Gastroesophageal sphincter (tissue), 4 donors: Measurements from ENCODE around the gene CLCN1. TPM values are rescaled to one million over a fixed set of nuclear protein-coding genes. Genes with fewer than 3 reads are reported as not detected.

ENCODE experiments used
- ATAC-seq: fragments of 150-250 bp; one replicate; pipeline ENCODE4 v1.9.1; 2016; ENCODE audit warnings: mild to moderate bottlenecking, moderate library complexity
- H3K27ac ChIP-seq, 4 donors: fragments of 200-600 bp; sonication (generic) in 3 of 4; 1 replicate in 3 of 4; 2 replicates in 1 of 4; pipeline ENCODE4 v1.5.1; 2016 to 2019
- H3K27me3 ChIP-seq: fragments of 200-600 bp; sonication (generic); one replicate; pipeline ENCODE4 v1.5.1; 2019
- H3K36me3 ChIP-seq, 2 donors: fragments of 200-600 bp; sonication (generic); one replicate each; pipeline ENCODE4 v1.5.1; 2019; ENCODE audit warnings: control low read depth in 1 of 2
- H3K4me1 ChIP-seq, 3 donors: fragments of 200-600 bp; sonication (generic); 1 replicate in 2 of 3; 2 replicates in 1 of 3; pipeline ENCODE4 v1.5.1; 2016 to 2019; ENCODE audit warnings: control low read depth in 2 of 3
- H3K4me3 ChIP-seq, 2 donors: fragments of 200-600 bp; sonication (generic); one replicate each; pipeline ENCODE4 v1.5.1; 2019; ENCODE audit warnings: mild to moderate bottlenecking in 1 of 2, moderate library complexity in 1 of 2
- H3K9me3 ChIP-seq, 3 donors: fragments of 200-600 bp; sonication (generic); one replicate each; pipeline ENCODE4 v1.5.1; 2017 to 2019; ENCODE audit warnings: control low read depth in 2 of 3
- CTCF ChIP-seq, 4 experiments: fragments of 200-600 bp in 2 of 4; fragments of 450-650 bp in 2 of 4; sonication (generic) in 1 of 4; IDR thresholded peaks; one replicate each; pipeline ENCODE4 v1.5.1; 2017 to 2019; ENCODE audit warnings: antibody characterized with exemption in 4 of 4, mild to moderate bottlenecking in 2 of 4, moderate library complexity in 2 of 4
- EP300 ChIP-seq: sonication (generic); formaldehyde crosslinking; IDR thresholded peaks from one replicate; pipeline ENCODE4 v1.6.1; 2017; ENCODE audit warnings: antibody characterized with exemption, mild to moderate bottlenecking
- POLR2A ChIP-seq, 2 donors: fragments of 450-650 bp; IDR thresholded peaks; one replicate each; pipeline ENCODE4 v1.6.1; 2017; ENCODE audit warnings: antibody characterized with exemption in 2 of 2, mild to moderate bottlenecking in 2 of 2, moderate library complexity in 1 of 2
- POLR2AphosphoS5 ChIP-seq: sonication (generic); formaldehyde crosslinking; IDR thresholded peaks from one replicate; pipeline ENCODE4 v1.6.1; 2017; ENCODE audit warnings: antibody characterized with exemption
- WGBS, 2 donors: methylation state at CpG; one replicate each; pipeline ENCODE4 v1.1.5; 2018; ENCODE audit warnings: low coverage in 1 of 2; 5-methylcytosine and 5-hydroxymethylcytosine counted together
- total RNA-seq, 4 donors: library from RNA; depleted of rRNA; stranded (reverse); fragments of >200 nt; gene quantifications; one replicate each; pipeline ENCODE4 v1.1.0, GENCODE V29; 2016

The CLCN1 gene
- total RNA-seq, 4 donors from 2014 or later: not detected

DNA sequence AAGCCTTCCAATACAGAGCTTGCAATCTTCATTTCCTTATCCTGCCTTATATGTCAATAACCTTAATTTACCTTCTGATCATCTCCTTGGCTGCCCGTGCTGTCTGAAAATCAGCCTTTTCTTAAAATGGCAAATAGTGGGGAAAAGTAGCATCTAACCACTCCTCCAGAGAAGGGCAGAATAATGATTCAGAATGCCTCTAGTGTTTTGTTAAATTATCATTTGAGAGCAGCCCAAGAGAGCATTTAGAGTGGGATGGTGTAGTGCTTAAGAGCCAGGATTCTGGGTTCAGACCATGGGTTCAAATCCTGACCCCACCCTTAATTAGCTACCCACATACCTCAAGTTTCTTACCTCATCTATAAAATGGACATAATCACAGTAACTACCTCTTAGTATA, 35.8 kb upstream of the CLCN1 start:
- TF ChIP-seq CTCF (IDR thresholded peaks at IDR 0.05) (no peak), POLR2A (IDR thresholded peaks at IDR 0.05) (no peak), EP300 (no peak), POLR2AphosphoS5 (no peak)
- 50 to 53% methylated on average over 1 of the region's 1 CpG for WGBS, 2 donors
- no peak overlapping the region for H3K4me3 ChIP-seq
- no peaks in the 10 kb centered on the region for H3K9me3 ChIP-seq
- H3K27ac ChIP-seq: peak overlapping the region; percentile 10 to 56 (median 48)
- no peak for ATAC-seq
- no peaks in the 10 kb centered on the region for H3K27me3 ChIP-seq
- no peaks in the 10 kb centered on the region for H3K36me3 ChIP-seq
- peaks cover 0 to 16% (median 4%) of the 10 kb centered on the region in 3 donors for H3K4me1 ChIP-seq

DNA sequence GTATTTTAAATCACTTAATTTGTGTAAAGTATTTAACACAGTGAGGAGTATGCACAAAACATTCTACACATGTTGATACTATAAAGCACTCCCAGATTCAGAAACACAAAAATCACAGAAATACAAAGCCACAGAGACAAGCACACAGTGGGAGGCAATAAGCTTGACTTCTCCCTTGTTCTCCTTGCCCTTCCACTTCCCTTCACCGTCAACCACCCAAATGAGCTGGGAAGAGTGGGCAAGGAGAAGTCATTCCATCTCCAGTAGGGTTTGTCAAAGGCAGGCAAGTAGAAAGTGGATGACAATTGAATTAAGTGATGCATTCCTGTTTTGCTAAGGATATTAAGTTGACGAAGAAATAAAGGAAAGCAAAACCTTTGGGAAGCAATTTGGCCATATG, 35.3 kb upstream of the CLCN1 start:
- ATAC-seq: no peak
- TF ChIP-seq POLR2AphosphoS5 (no peak), EP300 (no peak), CTCF (IDR thresholded peaks at IDR 0.05) (no peak), POLR2A (IDR thresholded peaks at IDR 0.05) (no peak)
- H3K9me3 ChIP-seq: no peaks in the 10 kb centered on the region
- H3K27me3 ChIP-seq: no peaks in the 10 kb centered on the region
- 77 to 87% methylated on average over 2 of the region's 2 CpGs for WGBS, 2 donors
- H3K4me3 ChIP-seq: no peak overlapping the region
- peak overlapping the region in 1 of 4 donors; percentile 56 for H3K27ac ChIP-seq
- peaks cover 0 to 16% (median 4%) of the 10 kb centered on the region in 3 donors for H3K4me1 ChIP-seq
- no peaks in the 10 kb centered on the region for H3K36me3 ChIP-seq

GRCh38 chr7:143281529-143281928, 34.4 kb upstream of the CLCN1 start:
- Histone ChIP-seq H3K4me3 (no peak overlapping the region), H3K9me3 (no peaks in the 10 kb centered on the region), H3K27me3 (no peaks in the 10 kb centered on the region), H3K4me1 (peaks cover 0 to 16% (median 4%) of the 10 kb centered on the region in 3 donors), H3K36me3 (no peaks in the 10 kb centered on the region), H3K27ac (no peak overlapping the region)
- ATAC-seq: no peak
- TF ChIP-seq POLR2AphosphoS5: no peak
- TF ChIP-seq EP300: no peak
- no peak for TF ChIP-seq POLR2A (IDR thresholded peaks at IDR 0.05)
- no peak for TF ChIP-seq CTCF (IDR thresholded peaks at IDR 0.05)
- 90 to 100% methylated on average over 2 of the region's 2 CpGs for WGBS, 2 donors

- Histone ChIP-seq H3K36me3 (no peaks in the 10 kb centered on the region), H3K4me3 (no peak overlapping the region), H3K9me3 (no peaks in the 10 kb centered on the region), H3K27ac (no peak overlapping the region), H3K27me3 (no peaks in the 10 kb centered on the region), H3K4me1 (peaks cover 0 to 18% (median 4%) of the 10 kb centered on the region in 3 donors)
- 93 to 100% methylated on average over 1 to 8 of the region's 8 CpGs for WGBS, 2 donors
- TF ChIP-seq POLR2AphosphoS5: no peak
- no peak for TF ChIP-seq POLR2A (IDR thresholded peaks at IDR 0.05)
- no peak for TF ChIP-seq EP300
- TF ChIP-seq CTCF (IDR thresholded peaks at IDR 0.05): no peak
- no peak for ATAC-seq
Observed at GRCh38 chr7:143282124-143282523, 33.8 kb upstream of the CLCN1 start.

- Histone ChIP-seq H3K27me3 (no peaks in the 10 kb centered on the region), H3K36me3 (no peaks in the 10 kb centered on the region), H3K4me1 (peaks cover 3 to 26% (median 4%) of the 10 kb centered on the region in 3 donors), H3K27ac (peak overlapping the region in 1 of 4 donors; percentile 39), H3K9me3 (no peaks in the 10 kb centered on the region), H3K4me3 (no peak overlapping the region)
- 72 to 89% methylated on average over 4 of the region's 4 CpGs for WGBS, 2 donors
- ATAC-seq: no peak
- TF ChIP-seq EP300 (no peak), POLR2AphosphoS5 (no peak), CTCF (IDR thresholded peaks at IDR 0.05) (no peak)
Observed at GRCh38 chr7:143283381-143283780, 32.5 kb upstream of the CLCN1 start.
